H1 (cell line): ENCODE measurements around the gene HMCN2. TPM values are rescaled to one million over a fixed set of nuclear protein-coding genes. Genes with fewer than 3 reads are reported as not detected.

Experiments used
- CTCF ChIA-PET: fragments of 300-600 bp; sonication (Branson Sonifier 250); formaldehyde crosslinking; loops from one replicate; lab custom pipeline; 2021; ENCODE audit not compliant: partially characterized antibody; lab: Charles Lee
- POLR2A ChIA-PET: fragments of 300-600 bp; sonication (Branson Sonifier 250); formaldehyde crosslinking; loops from one replicate; lab custom pipeline; 2021; ENCODE audit warnings: inconsistent platforms; ENCODE audit not compliant: partially characterized antibody; lab: Charles Lee
- DNase-seq, 2 experiments: peaks; one replicate each; pipeline versions ENCODE4 v3.0.0 to v3.0.0-alpha.2; 2010 to 2022; ENCODE audit warnings: low spot score in 2 of 2, low read depth in 1 of 2, mixed read lengths in 1 of 2
- FAIRE-seq: peaks from 2 replicates; lab custom pipeline; 2011; peaks lifted over from hg19 to GRCh38; lab: Jason Lieb, UNC
- H2AFZ ChIP-seq: 2 replicates; pipeline ENCODE4 v1.8.1; 2012; ENCODE audit warnings: low read length, inconsistent platforms
- H2AK5ac ChIP-seq: 2 replicates; pipeline ENCODE4 v1.6.1; 2013; ENCODE audit warnings: low read depth, low read length
- H2BK120ac ChIP-seq: replicated peaks from 2 replicates; pipeline ENCODE3; 2013; ENCODE audit warnings: low read depth, low read length, inconsistent platforms
- H2BK12ac ChIP-seq: 2 replicates; pipeline ENCODE4 v1.6.1; 2013; ENCODE audit warnings: low read depth, low read length
- H2BK15ac ChIP-seq: 2 replicates; pipeline ENCODE4 v1.6.1; 2013; ENCODE audit warnings: low read length
- H2BK20ac ChIP-seq: 2 replicates; pipeline ENCODE4 v1.6.1; 2013; ENCODE audit warnings: low read length
- H2BK5ac ChIP-seq: 2 replicates; pipeline ENCODE4 v1.6.1; 2013; ENCODE audit warnings: low read depth, low read length
- H3K14ac ChIP-seq: 2 replicates; pipeline ENCODE4 v1.6.1; 2013; ENCODE audit warnings: inconsistent platforms; ENCODE audit not compliant: insufficient read length
- H3K18ac ChIP-seq: 2 replicates; pipeline ENCODE4 v1.6.1; 2013; ENCODE audit warnings: low read length; ENCODE audit errors: extremely low read depth
- H3K23ac ChIP-seq: 2 replicates; pipeline ENCODE4 v1.6.1; 2013; ENCODE audit warnings: inconsistent platforms; ENCODE audit not compliant: insufficient read length
- H3K23me2 ChIP-seq: 2 replicates; pipeline ENCODE4 v1.6.1; 2013; ENCODE audit warnings: low read depth, low read length
- H3K27ac ChIP-seq: 2 replicates; pipeline ENCODE4 v1.6.1; 2011; ENCODE audit warnings: low read depth, low read length, inconsistent platforms
- H3K27me3 ChIP-seq, 4 experiments: replicated peaks in 1 of 4; 1 replicate in 1 of 4; 2 replicates in 3 of 4; pipeline versions ENCODE4 v1.6.1 to v1.8.1; 2011 to 2013; ENCODE audit warnings: low read length in 3 of 4, mild to moderate bottlenecking in 3 of 4, inconsistent platforms in 2 of 4, mixed read lengths in 2 of 4, moderate library complexity in 1 of 4; ENCODE audit not compliant: control insufficient read depth in 3 of 4, insufficient read depth in 3 of 4; ENCODE audit errors: extremely low read depth in 1 of 4
- H3K36me3 ChIP-seq, 4 experiments: 2 replicates each; pipeline versions ENCODE4 v1.6.1 to v1.8.1; 2011 to 2013; ENCODE audit warnings: mild to moderate bottlenecking in 4 of 4, low read length in 3 of 4, moderate library complexity in 2 of 4, control low read depth in 1 of 4, inconsistent platforms in 1 of 4; ENCODE audit not compliant: insufficient read depth in 4 of 4, control insufficient read depth in 2 of 4
- H3K4ac ChIP-seq: replicated peaks from 2 replicates; pipeline ENCODE3; 2013; ENCODE audit warnings: low read length, low read depth, mixed read lengths, inconsistent platforms; ENCODE audit not compliant: insufficient read length
- H3K4me1 ChIP-seq, 4 experiments: replicated peaks in 1 of 4; 1 replicate in 1 of 4; 2 replicates in 3 of 4; pipeline versions ENCODE4 v1.6.1 to v1.8.1; 2011 to 2013; ENCODE audit warnings: low read length in 3 of 4, inconsistent platforms in 2 of 4, mixed read lengths in 1 of 4; ENCODE audit not compliant: insufficient read depth in 4 of 4, control insufficient read depth in 3 of 4
- H3K4me2 ChIP-seq, 2 experiments: 2 replicates each; pipeline versions ENCODE4 v1.6.1 to v1.8.1; 2011 to 2013; ENCODE audit warnings: low read depth in 2 of 2, low read length in 2 of 2, control low read depth in 1 of 2, inconsistent platforms in 1 of 2, mild to moderate bottlenecking in 1 of 2; ENCODE audit not compliant: insufficient read depth in 1 of 2
- H3K4me3 ChIP-seq, 4 experiments: fragments of 200-600, 300-600 bp in 1 of 4; sonication (generic), shearing (Covaris generic), sonication (Bioruptor Twin) in 1 of 4; 2 replicates each; pipeline versions ENCODE4 v1.5.1 to v1.8.1; 2011 to 2016; ENCODE audit warnings: low read length in 4 of 4, low read depth in 3 of 4, control low read depth in 2 of 4, inconsistent platforms in 2 of 4, mild to moderate bottlenecking in 2 of 4, mixed read lengths in 1 of 4, moderate library complexity in 1 of 4; ENCODE audit not compliant: insufficient read depth in 2 of 4; ENCODE audit errors: extremely low read depth in 1 of 4
- H3K56ac ChIP-seq: replicated peaks from 2 replicates; pipeline ENCODE3; 2013; ENCODE audit warnings: low read depth, mild to moderate bottlenecking, mixed read lengths, low read length, inconsistent platforms; ENCODE audit not compliant: insufficient read length
- H3K79me1 ChIP-seq: 2 replicates; pipeline ENCODE4 v1.6.1; 2013; ENCODE audit warnings: low read depth, low read length, control low read depth
- H3K79me2 ChIP-seq, 2 experiments: 2 replicates each; pipeline versions ENCODE4 v1.6.1 to v1.8.1; 2012 to 2013; ENCODE audit warnings: low read length in 2 of 2, mild to moderate bottlenecking in 2 of 2, inconsistent platforms in 1 of 2; ENCODE audit not compliant: insufficient read depth in 2 of 2, control insufficient read depth in 1 of 2
- H3K9ac ChIP-seq, 4 experiments: replicated peaks in 1 of 4; 1 replicate in 1 of 4; 2 replicates in 3 of 4; pipeline versions ENCODE4 v1.6.1 to v1.8.1; 2011 to 2013; ENCODE audit warnings: low read depth in 3 of 4, low read length in 3 of 4, control low read depth in 2 of 4, mild to moderate bottlenecking in 2 of 4, moderate library complexity in 2 of 4, inconsistent platforms in 1 of 4; ENCODE audit errors: extremely low read depth in 1 of 4
- H3K9me3 ChIP-seq, 2 experiments: 2 replicates each; pipeline versions ENCODE4 v1.6.1 to v1.8.1; 2012 to 2013; ENCODE audit warnings: mild to moderate bottlenecking in 2 of 2, moderate library complexity in 2 of 2, control low read depth in 1 of 2, inconsistent platforms in 1 of 2, low read depth in 1 of 2, low read length in 1 of 2, mixed read lengths in 1 of 2; ENCODE audit not compliant: insufficient read depth in 2 of 2
- H4K20me1 ChIP-seq, 2 experiments: replicated peaks in 1 of 2; 2 replicates each; pipeline versions ENCODE3 to v1.8.1; 2011 to 2013; ENCODE audit warnings: inconsistent platforms in 2 of 2, low read length in 2 of 2, mild to moderate bottlenecking in 1 of 2; ENCODE audit not compliant: insufficient read depth in 2 of 2, control insufficient read depth in 1 of 2
- H4K5ac ChIP-seq: 2 replicates; pipeline ENCODE4 v1.6.1; 2013; ENCODE audit warnings: low read length, low read depth, mixed read lengths, inconsistent platforms; ENCODE audit not compliant: insufficient read length
- H4K8ac ChIP-seq: 2 replicates; pipeline ENCODE4 v1.8.0; 2013; ENCODE audit warnings: mild to moderate bottlenecking, moderate library complexity, low read length, inconsistent platforms; ENCODE audit not compliant: insufficient read depth; ENCODE audit errors: extremely low read depth
- H4K91ac ChIP-seq: replicated peaks from 2 replicates; pipeline ENCODE3; 2013; ENCODE audit warnings: low read length, mixed read lengths, inconsistent platforms; ENCODE audit not compliant: insufficient read length
- CBX5 ChIP-seq: fragments of 300-800, 300-1000 bp; sonication (generic); IDR thresholded peaks from 2 replicates; pipeline ENCODE4 v1.7.1; 2016; ENCODE audit warnings: antibody characterized with exemption, low read length, low read depth
- CHD1 ChIP-seq: IDR thresholded peaks from 2 replicates; pipeline ENCODE4 v1.6.1; 2012; ENCODE audit warnings: low read depth, low read length, improper control_type of control experiment
- CHD2 ChIP-seq: IDR thresholded peaks from 2 replicates; pipeline ENCODE4 v1.6.1; 2012; ENCODE audit warnings: low read length, improper control_type of control experiment
- CREB1 ChIP-seq: IDR thresholded peaks from 2 replicates; pipeline ENCODE4 v1.6.1; 2012; ENCODE audit warnings: inconsistent platforms
- EZH2 ChIP-seq: fragments of 200-600 bp; sonication (generic); IDR thresholded peaks from 2 replicates; pipeline ENCODE4 v1.7.1; 2012; ENCODE audit warnings: low read depth, mild to moderate bottlenecking, moderate library complexity, low read length, inconsistent platforms; ENCODE audit not compliant: severe bottlenecking
- GTF2F1 ChIP-seq: IDR thresholded peaks from 2 replicates; pipeline ENCODE4 v1.6.1; 2012; ENCODE audit warnings: low read depth, low read length, improper control_type of control experiment, borderline replicate concordance
- KDM4A ChIP-seq: IDR thresholded peaks from one replicate; pipeline ENCODE4 v1.7.1; 2012; ENCODE audit warnings: low read depth, mild to moderate bottlenecking, moderate library complexity, low read length, inconsistent platforms; ENCODE audit not compliant: severe bottlenecking
- NANOG ChIP-seq: IDR thresholded peaks from 2 replicates; pipeline ENCODE4 v1.6.1; 2011; ENCODE audit warnings: low read length, low read depth, mild to moderate bottlenecking, inconsistent platforms; ENCODE audit not compliant: insufficient read depth, poor library complexity, severe bottlenecking
- PHF8 ChIP-seq: fragments of 200-600 bp; sonication (generic); conservative IDR thresholded peaks from 2 replicates; pipeline ENCODE4 v1.7.1; 2012; ENCODE audit warnings: low read depth, mild to moderate bottlenecking, inconsistent platforms, low read length, moderate library complexity
- POLR2A ChIP-seq, 2 experiments: IDR thresholded peaks; 1 replicate in 1 of 2; 2 replicates in 1 of 2; pipeline ENCODE4 v1.6.1; 2011; ENCODE audit warnings: low read depth in 2 of 2, low read length in 2 of 2, mild to moderate bottlenecking in 2 of 2; ENCODE audit errors: control extremely low read depth in 1 of 2
- POLR2AphosphoS5 ChIP-seq: IDR thresholded peaks from 2 replicates; pipeline ENCODE4 v1.6.1; 2011; ENCODE audit warnings: low read depth, low read length
- RBBP5 ChIP-seq: IDR thresholded peaks from 2 replicates; pipeline ENCODE4 v1.7.1; 2012; ENCODE audit warnings: low read depth, mild to moderate bottlenecking, inconsistent platforms, low read length, moderate library complexity, borderline replicate concordance
- SIRT6 ChIP-seq: IDR thresholded peaks from one replicate; pipeline ENCODE4 v1.7.1; 2012; ENCODE audit warnings: low read length, inconsistent platforms
- SP1 ChIP-seq: IDR thresholded peaks from 2 replicates; pipeline ENCODE4 v1.6.1; 2011; ENCODE audit warnings: low read depth, low read length
- ZNF274 ChIP-seq: IDR thresholded peaks from 2 replicates; pipeline ENCODE4 v1.7.0; 2012; ENCODE audit warnings: low read length, borderline replicate concordance; ENCODE audit errors: extremely low read depth
- WGBS, 2 experiments: shearing (Covaris generic) in 1 of 2; methylation state at CpG; one replicate each; pipeline versions ENCODE4 v1.1.6 to v1.1.7; 2013 to 2015; ENCODE audit warnings: low lambda C conversion rate in 2 of 2, mixed read lengths in 2 of 2, inconsistent platforms in 1 of 2, low coverage in 1 of 2, missing lambda C conversion rate in 1 of 2; ENCODE audit not compliant: insufficient replicate concordance in 2 of 2, insufficient coverage in 1 of 2, insufficient read length in 1 of 2; ENCODE audit errors: extremely low coverage in 1 of 2, missing lambda C conversion rate in 1 of 2; 5-methylcytosine and 5-hydroxymethylcytosine counted together
- polyA plus RNA-seq, 7 experiments: library from polyadenylated mRNA; depleted of rRNA in 3 of 7; stranded (reverse) in 5 of 7; unstranded in 2 of 7; fragments of >200 nt in 5 of 7; fragments of 200-250 nt in 2 of 7; gene quantifications; 1 replicate in 5 of 7; 2 replicates in 1 of 7; 4 replicates in 1 of 7; pipeline versions ENCODE4 v1.2.1 to v1.2.3, GENCODE V29; 2011 to 2013; ENCODE audit warnings: missing spikeins in 2 of 7, mixed read lengths in 2 of 7
- total RNA-seq: library from RNA; stranded (reverse); fragmentation: NEBNext Ultra II Directional; extraction: Animal tissue kit (Norgen Biotek cat#: 25700); gene quantifications from 2 replicates; pipeline ENCODE4 v1.2.1, GENCODE V29; 2021

Gene HMCN2
- total and polyA plus RNA-seq, 2 of the 8 experiments (the other 6 are each of a cell fraction or from before 2014, with no cell fraction given), result 5.0 to 9.1 TPM

DNA sequence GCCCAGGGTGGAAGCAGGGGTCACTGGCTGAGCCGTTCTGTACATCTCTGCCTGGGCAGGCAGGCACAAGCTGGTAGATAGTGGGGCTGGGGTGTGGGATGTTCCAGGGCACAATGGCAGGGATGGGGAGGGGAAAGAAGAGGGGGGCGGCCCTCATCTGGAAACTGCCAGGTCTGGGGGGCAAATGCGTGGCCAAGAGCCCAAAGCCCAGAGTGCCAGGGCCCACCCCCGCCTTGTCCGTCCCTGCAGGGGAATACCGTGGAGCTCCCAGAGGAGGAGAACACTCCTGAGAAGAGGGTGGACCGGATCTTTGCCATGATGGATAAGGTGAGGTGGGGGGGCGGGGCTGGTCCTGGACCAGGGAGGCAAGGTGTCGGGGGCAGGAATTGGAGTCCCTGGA lies 42.7 kb upstream of the HMCN2 start:
- Histone ChIP-seq H3K4ac (no peak overlapping the region), H3K9ac (no peak overlapping the region), H2AK5ac (no peak overlapping the region), H4K91ac (no peak overlapping the region), H3K27me3 (no peaks in the 10 kb centered on the region), H3K79me2 (no peaks in the 10 kb centered on the region), H3K4me3 (no peak overlapping the region), H3K23me2 (0 out of 2 replicates have a peak, but pooled peaks cover 2% of the 10 kb centered on the region), H2BK15ac (no peak overlapping the region), H2AFZ (no peak overlapping the region), H3K18ac (no peak overlapping the region), H4K8ac (no peak overlapping the region), H4K5ac (no peak overlapping the region), H3K56ac (no peak overlapping the region), H3K27ac (no peak overlapping the region), H3K79me1 (peaks cover 2% of the 10 kb centered on the region; the same call in 1 of the 2 replicates), H3K4me2 (no peak overlapping the region), H3K36me3 (peaks cover 0 to 16% (median 7%) of the 10 kb centered on the region in 4 experiments; a peak in 6 of 8 replicates), H3K23ac (no peak overlapping the region), H2BK20ac (no peak overlapping the region), H3K9me3 (peaks cover 4 to 7% of the 10 kb centered on the region in 2 experiments; a peak in 3 of 4 replicates), H4K20me1 (peaks cover 0 to 3% of the 10 kb centered on the region in 2 experiments), H3K14ac (no peak overlapping the region), H2BK120ac (no peak overlapping the region), H2BK5ac (no peak overlapping the region), H2BK12ac (no peak overlapping the region), H3K4me1 (peaks cover 0 to 4% (median 0%) of the 10 kb centered on the region in 4 experiments; a peak in 3 of 7 replicates)
- POLR2A ChIA-PET, result no interaction called here
- 92% methylated on average over 4 of the region's 9 CpGs; no CpG with 5 or more reads in 1 of the 2 experiments for WGBS, 2 experiments
- DNase-seq, result no peak
- CTCF ChIA-PET, result interaction anchor here (1.8 to 2.1 kb wide), 3 partner anchors 13 to 116 kb away, joined by 4 to 16 read pairs (median 8); no protein-coding TSS in a partner anchor
- FAIRE-seq, result no peak
- TF ChIP-seq CBX5, result no peak
- no peak for TF ChIP-seq ZNF274
- no peak for TF ChIP-seq SP1
- TF ChIP-seq KDM4A, result no peak
- no peak for TF ChIP-seq CHD1
- no peak for TF ChIP-seq CREB1
- no peak for TF ChIP-seq SIRT6
- no peak for TF ChIP-seq CHD2
- TF ChIP-seq NANOG, result no peak
- TF ChIP-seq POLR2A (IDR thresholded peaks at IDR 0.05; ENCODE audit: control extremely low read depth in 1 of 2, low read depth in 2 of 2, low read length in 2 of 2), result no peak
- no peak for TF ChIP-seq EZH2
- no peak for TF ChIP-seq GTF2F1
- no peak for TF ChIP-seq POLR2AphosphoS5
- TF ChIP-seq PHF8, result no peak
- TF ChIP-seq RBBP5, result no peak
